Smooth muscle cell (in vitro differentiated cells): ENCODE measurements around the gene FHOD1. TPM values are rescaled to one million over a fixed set of nuclear protein-coding genes. Genes with fewer than 3 reads are reported as not detected.

ENCODE experiments used
- DNase-seq: peaks from one replicate; lab custom pipeline; 2025; ENCODE audit not compliant: unreplicated experiment; lab: John Stamatoyannopoulos, UW
- H2AFZ ChIP-seq: fragments of 200-600 bp; sonication (generic); 2 replicates; pipeline ENCODE4 v1.6.0; 2016; ENCODE audit warnings: antibody characterized with exemption, low read depth, mild to moderate bottlenecking
- H3F3A ChIP-seq: fragments of 200-600 bp; sonication (generic); 2 replicates; pipeline ENCODE4 v1.6.0; 2017; ENCODE audit warnings: antibody characterized with exemption, low read depth
- H3K27ac ChIP-seq: fragments of 200-600 bp; sonication (generic); 2 replicates; pipeline ENCODE4 v1.5.1; 2016; ENCODE audit warnings: low read depth, mild to moderate bottlenecking
- H3K27me3 ChIP-seq: fragments of 200-600 bp; sonication (generic); 2 replicates; pipeline ENCODE4 v1.6.1; 2016; ENCODE audit warnings: low read depth, mild to moderate bottlenecking
- H3K36me3 ChIP-seq: fragments of 200-600 bp; sonication (generic); 2 replicates; pipeline ENCODE4 v1.5.1; 2016; ENCODE audit warnings: low read depth
- H3K4me1 ChIP-seq: fragments of 200-600 bp; sonication (generic); 2 replicates; pipeline ENCODE4 v1.5.1; 2016; ENCODE audit warnings: low read depth
- H3K4me2 ChIP-seq: fragments of 200-600 bp; sonication (generic); 2 replicates; pipeline ENCODE4 v1.6.0; 2016; ENCODE audit warnings: mild to moderate bottlenecking
- H3K4me3 ChIP-seq: fragments of 200-600 bp; sonication (generic); 2 replicates; pipeline ENCODE4 v1.5.1; 2016; ENCODE audit warnings: mild to moderate bottlenecking
- H3K79me2 ChIP-seq: fragments of 200-600 bp; sonication (generic); 2 replicates; pipeline ENCODE4 v1.6.0; 2016; ENCODE audit warnings: low read depth, mild to moderate bottlenecking
- H3K9ac ChIP-seq: fragments of 200-600 bp; sonication (generic); 2 replicates; pipeline ENCODE4 v1.6.0; 2016; ENCODE audit warnings: low read depth
- H3K9me3 ChIP-seq: fragments of 200-600 bp; sonication (generic); replicated peaks from 2 replicates; pipeline ENCODE4 v1.5.1; 2016; ENCODE audit warnings: low read depth
- H4K20me1 ChIP-seq: fragments of 200-600 bp; sonication (generic); 2 replicates; pipeline ENCODE4 v1.6.0; 2016; ENCODE audit warnings: low read depth
- CTCF ChIP-seq: fragments of 200-600 bp; sonication (generic); IDR thresholded peaks from 2 replicates; pipeline ENCODE4 v1.5.1; 2017; ENCODE audit warnings: borderline replicate concordance, mild to moderate bottlenecking, antibody characterized with exemption; ENCODE audit not compliant: insufficient read depth, poor library complexity, severe bottlenecking
- WGBS: methylation state at CpG from one replicate; pipeline ENCODE4 v1.1.7; 2016; ENCODE audit warnings: low lambda C conversion rate; 5-methylcytosine and 5-hydroxymethylcytosine counted together
- polyA plus RNA-seq: library from polyadenylated mRNA; unstranded; fragments of >200 nt; fragmentation: Nextera tagmentation; extraction: Ambion mirVana; gene quantifications from 2 replicates; pipeline ENCODE4 v1.2.1, GENCODE V29; 2016
- total RNA-seq: library from RNA; depleted of rRNA; stranded (reverse); fragments of >200 nt; gene quantifications from 2 replicates; pipeline ENCODE4 v1.2.3, GENCODE V29; 2014

Gene FHOD1
- total and polyA plus RNA-seq, 2 experiments from 2014 or later, result 16.0 to 23.3 TPM

GRCh38 chr16:67199011-67199807 lies 48.1 kb downstream of the FHOD1 start, which contains the start of gene ELMO3:
ELMO3 (plus strand) TSS chr16:67199131; CDS start chr16:67199327, 196 bp downstream.
- H3K9ac ChIP-seq, result no peak within 1 kb of the TSS
- 21% methylated on average over 26 of the region's 61 CpGs for WGBS
- no peaks in the 10 kb centered on the region for H3K27me3 ChIP-seq
- DNase-seq, result no peak
- H3K4me3 ChIP-seq, result peak within 1 kb of the TSS; percentile 34
- no peaks in the 10 kb centered on the region for H3K36me3 ChIP-seq
- peaks cover 31% of the 10 kb centered on the region for H4K20me1 ChIP-seq
- peaks cover 2% of the 10 kb centered on the region for H3K79me2 ChIP-seq
- no peaks in the 10 kb centered on the region for H3K4me1 ChIP-seq
- peak within 1 kb of the TSS; percentile 73 for H3K4me2 ChIP-seq
- no peaks in the 10 kb centered on the region for H3K9me3 ChIP-seq
- no peak within 1 kb of the TSS for H2AFZ ChIP-seq
- peak; percentile 56 for TF ChIP-seq CTCF
- H3K27ac ChIP-seq, result no peak within 1 kb of the TSS
- H3F3A ChIP-seq, result peaks cover 7% of the 10 kb centered on the region

- no peaks in the 10 kb centered on the region for H3K36me3 ChIP-seq
- no peak overlapping the region for H2AFZ ChIP-seq
- no peak overlapping the region for H3K4me3 ChIP-seq
- TF ChIP-seq CTCF, result peak; percentile 40
- H3K4me2 ChIP-seq, result no peak overlapping the region
- 84% methylated on average over 10 of the region's 12 CpGs for WGBS
- H3K4me1 ChIP-seq, result peaks cover 4% of the 10 kb centered on the region
- no peak for DNase-seq
- peaks cover 12% of the 10 kb centered on the region for H3K79me2 ChIP-seq
- H3F3A ChIP-seq, result peaks cover 7% of the 10 kb centered on the region
- peaks cover 38% of the 10 kb centered on the region for H4K20me1 ChIP-seq
- H3K27ac ChIP-seq, result no peak overlapping the region
- no peak overlapping the region for H3K9ac ChIP-seq
- H3K27me3 ChIP-seq, result no peaks in the 10 kb centered on the region
- H3K9me3 ChIP-seq, result no peaks in the 10 kb centered on the region
These were observed 49.0 kb downstream of the FHOD1 start for GRCh38 chr16:67198238-67198734.

- Histone ChIP-seq H4K20me1 (peaks cover 44% of the 10 kb centered on the region), H3K9me3 (no peaks in the 10 kb centered on the region), H3F3A (peaks cover 7% of the 10 kb centered on the region), H3K27ac (no peak overlapping the region), H3K4me2 (no peak overlapping the region), H3K9ac (no peak overlapping the region), H3K4me3 (no peak overlapping the region), H3K4me1 (peaks cover 10% of the 10 kb centered on the region), H3K36me3 (no peaks in the 10 kb centered on the region), H3K27me3 (no peaks in the 10 kb centered on the region), H3K79me2 (peaks cover 17% of the 10 kb centered on the region), H2AFZ (no peak overlapping the region)
- TF ChIP-seq CTCF, result no peak
- DNase-seq, result no peak
- 89% methylated on average over 6 of the region's 6 CpGs for WGBS
These were observed 49.6 kb downstream of the FHOD1 start for GRCh38 chr16:67197704-67198103.
